CD4-positive, alpha-beta T cell (primary cell): Measurements from ENCODE around the gene RSKR. TPM values are rescaled to one million over a fixed set of nuclear protein-coding genes. Genes with fewer than 3 reads are reported as not detected.
"Not testable (repeated sequence)": the region's sequence is repeated elsewhere in the genome, so short reads cannot be mapped to it uniquely, and the experiment has no call there.

ENCODE experiments used
- ATAC-seq: fragments of 200-7000 bp; cut with Tn5 transposase; one replicate; pipeline ENCODE4 v1.10.0; 2022; ENCODE audit warnings: mild to moderate bottlenecking; ENCODE audit not compliant: poor library complexity
- CTCF ChIA-PET: fragments of 350-600 bp; sonication (Branson Sonifier 250); formaldehyde crosslinking; loops from one replicate; lab custom pipeline; 2021; ENCODE audit warnings: antibody characterized with exemption, inconsistent platforms; lab: Charles Lee
- POLR2A ChIA-PET: fragments of 350-600 bp; sonication (Branson Sonifier 250); formaldehyde crosslinking; loops from one replicate; lab custom pipeline; 2021; ENCODE audit warnings: antibody characterized with exemption, inconsistent platforms; lab: Charles Lee
- DNase-seq, 14 experiments: peaks; one replicate each; pipeline ENCODE4 v3.0.0-alpha.2; 2013 to 2020; ENCODE audit warnings: mixed read lengths in 2 of 14
- H3K27ac ChIP-seq, 2 donors: one replicate each; pipeline versions ENCODE4 v1.5.1 to v1.7.0; 2013; ENCODE audit warnings: low read length in 2 of 2, low read depth in 1 of 2, mild to moderate bottlenecking in 1 of 2
- H3K27me3 ChIP-seq, 2 experiments: 1 replicate in 1 of 2; 2 replicates in 1 of 2; pipeline versions ENCODE4 v1.6.1 to v1.7.0; 2013; ENCODE audit warnings: low read length in 2 of 2, control low read depth in 1 of 2, mild to moderate bottlenecking in 1 of 2, moderate library complexity in 1 of 2; ENCODE audit not compliant: insufficient read depth in 2 of 2, control insufficient read depth in 1 of 2
- H3K36me3 ChIP-seq: one replicate; pipeline ENCODE4 v1.6.1; 2013; ENCODE audit warnings: low read length, control low read depth; ENCODE audit not compliant: insufficient read depth
- H3K4me1 ChIP-seq: one replicate; pipeline ENCODE4 v1.6.1; 2013; ENCODE audit warnings: low read length, control low read depth; ENCODE audit not compliant: insufficient read depth
- H3K4me3 ChIP-seq: one replicate; pipeline ENCODE4 v1.5.1; 2013; ENCODE audit warnings: mild to moderate bottlenecking, low read length, moderate library complexity
- H3K9me3 ChIP-seq, 2 experiments: 1 replicate in 1 of 2; 2 replicates in 1 of 2; pipeline versions ENCODE4 v1.6.1 to v1.7.0; 2013; ENCODE audit warnings: low read length in 2 of 2, mild to moderate bottlenecking in 2 of 2, control low read depth in 1 of 2, moderate library complexity in 1 of 2; ENCODE audit not compliant: control insufficient read depth in 1 of 2, insufficient read depth in 1 of 2
- H3K27ac Mint-ChIP-seq: one replicate; pipeline ENCODE4 v1.8.0; 2020; ENCODE audit warnings: mixed read lengths
- H3K27me3 Mint-ChIP-seq: one replicate; pipeline ENCODE4 v1.8.0; 2021; ENCODE audit warnings: mixed read lengths
- H3K36me3 Mint-ChIP-seq: one replicate; pipeline ENCODE4 v1.8.0; 2021; ENCODE audit warnings: low read depth, mixed read lengths
- H3K4me1 Mint-ChIP-seq: one replicate; pipeline ENCODE4 v1.8.0; 2021; ENCODE audit warnings: low read depth, mixed read lengths
- H3K4me3 Mint-ChIP-seq: one replicate; pipeline ENCODE4 v1.8.0; 2020; ENCODE audit warnings: mild to moderate bottlenecking, mixed read lengths
- H3K9me3 Mint-ChIP-seq: one replicate; pipeline ENCODE4 v1.8.0; 2020; ENCODE audit warnings: mixed read lengths
- CTCF ChIP-seq: fragments of 200-600 bp; IDR thresholded peaks from one replicate; pipeline ENCODE4 v1.8.0; 2022; ENCODE audit warnings: antibody characterized with exemption, mild to moderate bottlenecking
- intact Hi-C, 2 experiments: fragments of 100-400 bp; cut with DNase I in 1 of 2; cut with micrococcal nuclease in 1 of 2; formaldehyde crosslinking; loops; one replicate each; pipeline versions ENCODE4 v1.15.1 to v1.9.0; 2023 to 2025; cut with DNase I, micrococcal nuclease
- total RNA-seq, 174 experiments: library from RNA in 2 of 174; stranded (reverse) in 2 of 174; gene quantifications; one replicate each; pipeline ENCODE4 v1.2.3 and lab custom pipeline; 2021 to 2026

The RSKR gene
- total RNA-seq, 2 experiments from 2014 or later, result 13.7 to 14.8 TPM

DNA sequence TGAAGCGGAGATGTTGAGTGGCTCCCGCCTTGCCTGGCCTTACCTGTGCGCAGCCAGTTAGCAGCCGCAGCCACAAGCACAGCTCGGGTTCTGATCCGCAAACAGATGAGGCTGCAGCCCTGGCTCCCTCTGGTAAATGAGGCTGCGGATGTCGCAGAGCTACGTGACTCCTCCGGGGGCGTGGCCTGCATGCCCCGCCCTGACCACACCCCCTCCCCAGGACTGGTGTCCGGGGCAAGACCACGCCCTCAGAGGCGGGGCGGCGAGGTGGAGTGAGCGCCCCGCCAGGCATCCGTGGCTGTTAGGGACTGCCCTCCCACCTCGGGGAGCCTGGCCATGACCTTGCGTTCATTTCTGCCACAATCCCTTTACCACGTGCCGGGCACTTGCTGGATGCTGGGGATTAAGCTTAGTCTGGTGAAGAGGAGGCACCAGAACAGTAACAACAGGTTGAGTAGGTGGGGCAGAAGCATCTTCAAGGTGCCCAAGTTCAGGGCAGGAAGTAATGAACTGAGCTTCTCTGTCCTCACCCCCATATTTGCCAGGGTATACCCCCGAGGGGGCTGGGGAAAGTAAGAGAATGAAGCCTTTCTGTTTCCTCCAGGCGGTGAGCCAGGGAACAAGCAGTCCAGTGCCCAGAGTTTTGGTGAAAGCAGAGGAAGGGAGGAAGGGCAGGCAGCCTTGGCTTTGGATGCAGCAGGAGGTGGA lies 37.1 kb downstream of the RSKR start, which contains the start of gene ALDOC:
TSS of gene ALDOC (minus strand) at position 138 of the 708 bp plus-strand sequence. CDS start 1,363 bp downstream, outside the sequence.
- ChIA-PET CTCF (interaction anchor here (0.7 kb wide), 2 partner anchors 27 to 67 kb away, joined by 3 to 4 read pairs; no protein-coding TSS in a partner anchor), POLR2A (interaction anchor here (0.6 to 2.1 kb wide), 18 partner anchors 9 to 375 kb away, joined by 3 to 36 read pairs (median 5); partner anchors contain the start of genes BLTP2, PHF12, RPL23A and SDF2)
- ATAC-seq (peak; percentile 97), DNase-seq (peak; percentile 95 to 100 (median 98))
- H3K36me3 ChIP-seq, result no peaks in the 10 kb centered on the region
- no peaks in the 10 kb centered on the region for H3K9me3 ChIP-seq
- intact Hi-C loops, result loop anchor here (1.0 to 10.0 kb wide), 6 partner anchors 21 to 378 kb away; partner anchors contain the start of genes UNC119 (in 2 of the 2), PHF12 (in 1 of the 2) and SPAG5 (in 1 of the 2)
- TF ChIP-seq CTCF, result no peak
- peak within 1 kb of the TSS in 1 of 2 donors; percentile 41 for H3K27ac ChIP-seq
- H3K27me3 Mint-ChIP-seq, result no peaks in the 10 kb centered on the region
- no peaks in the 10 kb centered on the region for H3K9me3 Mint-ChIP-seq
- H3K36me3 Mint-ChIP-seq, result peaks cover 9% of the 10 kb centered on the region
- H3K27ac Mint-ChIP-seq, result peak within 1 kb of the TSS; percentile 77
- peaks cover 31% of the 10 kb centered on the region for H3K4me1 Mint-ChIP-seq
- no peaks in the 10 kb centered on the region for H3K27me3 ChIP-seq
- H3K4me1 ChIP-seq, result peaks cover 36% of the 10 kb centered on the region
- peak within 1 kb of the TSS; percentile 87 for H3K4me3 Mint-ChIP-seq
- peak within 1 kb of the TSS; percentile 46 for H3K4me3 ChIP-seq

GRCh38 chr17:28576016-28576415 lies 38.0 kb downstream of the RSKR start:
- DNase-seq, result not testable (repeated sequence)
- H3K36me3 Mint-ChIP-seq, result peaks cover 18% of the 10 kb centered on the region
- CTCF ChIA-PET, result interaction anchor here (0.7 kb wide), 1 partner anchor 68 kb away, joined by 3 read pairs; no protein-coding TSS in a partner anchor

GRCh38 chr17:28575126-28575795 lies 38.7 kb downstream of the RSKR start:
- intact Hi-C loops, result loop anchor here in 1 of 2 experiments (5.0 to 10.0 kb wide), 2 partner anchors 67 to 380 kb away; partner anchors contain the start of gene PHF12
- Mint-ChIP-seq H3K27me3 (no peaks in the 10 kb centered on the region), H3K4me3 (peak overlapping the region; percentile 87), H3K36me3 (peaks cover 25% of the 10 kb centered on the region), H3K4me1 (peaks cover 45% of the 10 kb centered on the region), H3K9me3 (no peaks in the 10 kb centered on the region), H3K27ac (no peak overlapping the region)
- ChIA-PET POLR2A (no interaction called here), CTCF (no interaction called here)
- no peak for TF ChIP-seq CTCF
- no peaks in the 10 kb centered on the region for H3K36me3 ChIP-seq
- no peaks in the 10 kb centered on the region for H3K9me3 ChIP-seq
- DNase-seq (no peak), ATAC-seq (no peak)
- H3K4me3 ChIP-seq, result no peak overlapping the region
- H3K4me1 ChIP-seq, result peaks cover 46% of the 10 kb centered on the region
- no peaks in the 10 kb centered on the region for H3K27me3 ChIP-seq
- no peak overlapping the region for H3K27ac ChIP-seq

More at GRCh38 chr17:28576016-28576415, 38.0 kb downstream of the RSKR start:
- H3K9me3 Mint-ChIP-seq, H3K4me3 ChIP-seq, H3K27me3 ChIP-seq, H3K9me3 ChIP-seq, ATAC-seq, H3K36me3 ChIP-seq, H3K27ac ChIP-seq, H3K27me3 Mint-ChIP-seq: not testable (repeated sequence)
- intact Hi-C loops, result loop anchor here (1.0 to 10.0 kb wide), 5 partner anchors 23 to 379 kb away; partner anchors contain the start of genes UNC119 (in 2 of the 2), PHF12 (in 1 of the 2) and SPAG5 (in 1 of the 2)
- peak overlapping the region; percentile 87 for H3K4me3 Mint-ChIP-seq
- peaks cover 38% of the 10 kb centered on the region for H3K4me1 Mint-ChIP-seq
- POLR2A ChIA-PET, result interaction anchor here (1.2 to 2.1 kb wide), 10 partner anchors 17 to 191 kb away, joined by 3 to 36 read pairs (median 6); partner anchors contain the start of genes BLTP2, SPAG5 and UNC119
- peak overlapping the region; percentile 77 for H3K27ac Mint-ChIP-seq
- H3K4me1 ChIP-seq, result peaks cover 39% of the 10 kb centered on the region
